ENCODE measurements around the gene VAV3. TPM values are rescaled to one million over a fixed set of nuclear protein-coding genes. Genes with fewer than 3 reads are reported as not detected.

Gene VAV3
- total and polyA plus RNA-seq, 2 of the 13 experiments (the other 11 are each of a cell fraction or from before 2014, with no cell fraction given), result 15.9 to 29.8 TPM

- peak; percentile 76 for TF ChIP-seq HDAC2 (CRISPR knock-in tag; IDR thresholded peaks at IDR 0.05)
These were observed 283.9 kb downstream of the VAV3 start (continued) for GRCh38 chr1:107681001-107681479.

DNA sequence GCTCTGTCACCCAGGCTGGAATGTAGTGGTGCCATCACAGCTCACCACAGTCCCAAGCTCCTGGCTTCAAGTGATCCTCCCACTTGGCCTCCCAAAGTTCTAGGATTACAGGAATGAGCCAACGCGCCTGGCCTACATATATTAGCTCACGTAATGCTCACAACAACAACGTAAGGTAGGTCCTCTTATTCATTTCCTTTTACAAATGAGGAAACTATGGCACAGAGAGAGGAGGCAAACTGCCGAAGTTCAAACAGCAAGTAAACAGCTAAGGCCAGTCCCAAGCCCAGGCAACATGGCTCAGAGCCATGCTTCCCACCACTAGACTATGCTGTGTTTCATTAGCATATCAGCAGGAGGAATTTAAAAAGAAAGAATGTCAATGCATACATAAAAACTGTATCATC is 284.4 kb downstream of the VAV3 start:
- FAIRE-seq, result peak; percentile 48
- no TSS peak for BruUV-seq (replicated peaks)
- TF ChIP-seq SALL1 (CRISPR knock-in tag; IDR thresholded peaks at IDR 0.05) (peak; percentile 71), PLSCR1 (CRISPR knock-in tag; IDR thresholded peaks at IDR 0.05; ENCODE audit: borderline replicate concordance) (no peak), ZNF292 (CRISPR knock-in tag; IDR thresholded peaks at IDR 0.05; ENCODE audit: borderline replicate concordance, low read depth) (0 out of 2 replicates have a peak, but pooled peaks have one; percentile 14), ATF7-NPFF (CRISPR knock-in tag; IDR thresholded peaks at IDR 0.05; ENCODE audit: low read depth) (no peak), PHF8 (CRISPR knock-in tag; IDR thresholded peaks at IDR 0.05) (peak; percentile 26; the same call in 1 of the 2 replicates), ZNF75D (CRISPR knock-in tag; IDR thresholded peaks at IDR 0.05; ENCODE audit: borderline replicate concordance) (no peak), ZBTB44 (CRISPR knock-in tag; IDR thresholded peaks at IDR 0.05) (no peak; the same call in 1 of the 2 replicates), ATAD3A (CRISPR knock-in tag; IDR thresholded peaks at IDR 0.05) (no peak), HES4 (CRISPR knock-in tag; IDR thresholded peaks at IDR 0.05; ENCODE audit: borderline replicate concordance) (no peak), MIER2 (CRISPR knock-in tag; IDR thresholded peaks at IDR 0.05) (0 out of 2 replicates have a peak, but pooled peaks have one; percentile 24)
- TF ChIP-seq, protein P1, sequence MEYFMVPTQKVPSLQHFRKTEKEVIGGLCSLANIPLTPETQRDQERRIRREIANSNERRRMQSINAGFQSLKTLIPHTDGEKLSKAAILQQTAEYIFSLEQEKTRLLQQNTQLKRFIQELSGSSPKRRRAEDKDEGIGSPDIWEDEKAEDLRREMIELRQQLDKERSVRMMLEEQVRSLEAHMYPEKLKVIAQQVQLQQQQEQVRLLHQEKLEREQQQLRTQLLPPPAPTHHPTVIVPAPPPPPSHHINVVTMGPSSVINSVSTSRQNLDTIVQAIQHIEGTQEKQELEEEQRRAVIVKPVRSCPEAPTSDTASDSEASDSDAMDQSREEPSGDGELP (IDR thresholded peaks at IDR 0.05; ENCODE audit: borderline replicate concordance, low read depth), result no peak
- TF ChIP-seq, protein P2, sequence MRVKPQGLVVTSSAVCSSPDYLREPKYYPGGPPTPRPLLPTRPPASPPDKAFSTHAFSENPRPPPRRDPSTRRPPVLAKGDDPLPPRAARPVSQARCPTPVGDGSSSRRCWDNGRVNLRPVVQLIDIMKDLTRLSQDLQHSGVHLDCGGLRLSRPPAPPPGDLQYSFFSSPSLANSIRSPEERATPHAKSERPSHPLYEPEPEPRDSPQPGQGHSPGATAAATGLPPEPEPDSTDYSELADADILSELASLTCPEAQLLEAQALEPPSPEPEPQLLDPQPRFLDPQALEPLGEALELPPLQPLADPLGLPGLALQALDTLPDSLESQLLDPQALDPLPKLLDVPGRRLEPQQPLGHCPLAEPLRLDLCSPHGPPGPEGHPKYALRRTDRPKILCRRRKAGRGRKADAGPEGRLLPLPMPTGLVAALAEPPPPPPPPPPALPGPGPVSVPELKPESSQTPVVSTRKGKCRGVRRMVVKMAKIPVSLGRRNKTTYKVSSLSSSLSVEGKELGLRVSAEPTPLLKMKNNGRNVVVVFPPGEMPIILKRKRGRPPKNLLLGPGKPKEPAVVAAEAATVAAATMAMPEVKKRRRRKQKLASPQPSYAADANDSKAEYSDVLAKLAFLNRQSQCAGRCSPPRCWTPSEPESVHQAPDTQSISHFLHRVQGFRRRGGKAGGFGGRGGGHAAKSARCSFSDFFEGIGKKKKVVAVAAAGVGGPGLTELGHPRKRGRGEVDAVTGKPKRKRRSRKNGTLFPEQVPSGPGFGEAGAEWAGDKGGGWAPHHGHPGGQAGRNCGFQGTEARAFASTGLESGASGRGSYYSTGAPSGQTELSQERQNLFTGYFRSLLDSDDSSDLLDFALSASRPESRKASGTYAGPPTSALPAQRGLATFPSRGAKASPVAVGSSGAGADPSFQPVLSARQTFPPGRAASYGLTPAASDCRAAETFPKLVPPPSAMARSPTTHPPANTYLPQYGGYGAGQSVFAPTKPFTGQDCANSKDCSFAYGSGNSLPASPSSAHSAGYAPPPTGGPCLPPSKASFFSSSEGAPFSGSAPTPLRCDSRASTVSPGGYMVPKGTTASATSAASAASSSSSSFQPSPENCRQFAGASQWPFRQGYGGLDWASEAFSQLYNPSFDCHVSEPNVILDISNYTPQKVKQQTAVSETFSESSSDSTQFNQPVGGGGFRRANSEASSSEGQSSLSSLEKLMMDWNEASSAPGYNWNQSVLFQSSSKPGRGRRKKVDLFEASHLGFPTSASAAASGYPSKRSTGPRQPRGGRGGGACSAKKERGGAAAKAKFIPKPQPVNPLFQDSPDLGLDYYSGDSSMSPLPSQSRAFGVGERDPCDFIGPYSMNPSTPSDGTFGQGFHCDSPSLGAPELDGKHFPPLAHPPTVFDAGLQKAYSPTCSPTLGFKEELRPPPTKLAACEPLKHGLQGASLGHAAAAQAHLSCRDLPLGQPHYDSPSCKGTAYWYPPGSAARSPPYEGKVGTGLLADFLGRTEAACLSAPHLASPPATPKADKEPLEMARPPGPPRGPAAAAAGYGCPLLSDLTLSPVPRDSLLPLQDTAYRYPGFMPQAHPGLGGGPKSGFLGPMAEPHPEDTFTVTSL (CRISPR knock-in tag; IDR thresholded peaks at IDR 0.05; ENCODE audit: borderline replicate concordance), result no peak

More for the DNA sequence above, 284.4 kb downstream of the VAV3 start:
- Histone ChIP-seq H3K9ac (ENCODE audit: insufficient read depth, low read depth, low read length) (peak overlapping the region; percentile 61), H3K9me3 (ENCODE audit: low read length) (no peaks in the 10 kb centered on the region), H3K36me3 (replicated peaks in 1 of 2; ENCODE audit: control insufficient read depth in 1 of 2, insufficient read depth in 2 of 2, low read length in 2 of 2) (no peaks in the 10 kb centered on the region), H3K79me2 (ENCODE audit: insufficient read depth, low read length) (peaks cover 32% of the 10 kb centered on the region), H4K20me1 (ENCODE audit: insufficient read depth, low read length) (no peaks in the 10 kb centered on the region), H3K27ac (ENCODE audit: extremely low read length, insufficient read depth, low read length) (peak overlapping the region; percentile 93), H2AFZ (ENCODE audit: low read length) (no peak overlapping the region), H3K4me1 (ENCODE audit: insufficient read depth, low read length) (peaks cover 77% of the 10 kb centered on the region), H3K4me2 (ENCODE audit: low read depth, low read length) (peak overlapping the region; percentile 69), H3K4me3 (replicated peaks in 1 of 3; ENCODE audit: insufficient read depth in 1 of 3, low read depth in 2 of 3, low read length in 3 of 3) (peak overlapping the region in 2 of 3 experiments; percentile 3 to 45; a peak in 2 of 6 replicates), H3K27me3 (ENCODE audit: control insufficient read depth in 1 of 2, insufficient read depth in 2 of 2, low read length in 2 of 2) (no peaks in the 10 kb centered on the region)
- ChIA-PET CTCF (ENCODE audit: low intra/inter-chr PET ratio, low total read pairs) (no interaction called here), POLR2A (interaction anchor here (0.7 to 1.9 kb wide), 6 partner anchors 10 to 624 kb away, joined by 3 to 7 read pairs (median 4); partner anchors contain the start of gene PRMT6)
- DNase-seq (ENCODE audit: low spot score), result peak; percentile 78
- in situ Hi-C loops (cut with HindIII; ENCODE audit: extremely low pct_ligation_motif_present, low pct_unique_long_range_greater_than_20kb), result loop anchor here (10.0 kb wide), 1 partner anchor 64 kb away; no protein-coding TSS in a partner anchor
- WGBS (ENCODE audit: low lambda C conversion rate), result 6% methylated on average over 5 of the region's 5 CpGs
- peak; percentile 90 for ATAC-seq
- intact Hi-C loops (cut with micrococcal nuclease; ENCODE audit: unreplicated experiment), result loop anchor here (2.0 to 5.0 kb wide), 2 partner anchors 72 to 84 kb away; no protein-coding TSS in a partner anchor
